NCI-H1694 (cell line): ENCODE results near the gene MAP2K6.
"Not testable (repeated sequence)": the region's sequence is repeated elsewhere in the genome, so short reads cannot be mapped to it uniquely, and the experiment has no call there.

ENCODE experiments used
- DNase-seq: peaks from one replicate; lab custom pipeline; 2025; lab: John Stamatoyannopoulos, UW

MAP2K6 gene

GRCh38 chr17:69457603-69458002 is 43.1 kb downstream of the MAP2K6 start:
- DNase-seq, result no peak

- DNase-seq, result no peak
These were observed 46.7 kb downstream of the MAP2K6 start for GRCh38 chr17:69460963-69461922.

GRCh38 chr17:69461951-69462369 is 47.5 kb downstream of the MAP2K6 start:
- no peak for DNase-seq

- no peak for DNase-seq
These were observed 48.4 kb downstream of the MAP2K6 start for GRCh38 chr17:69462882-69463281.

- DNase-seq, result no peak
These were observed 52.0 kb downstream of the MAP2K6 start for GRCh38 chr17:69466451-69466850.

GRCh38 chr17:69466905-69467667 is 52.6 kb downstream of the MAP2K6 start:
- DNase-seq, result peak; percentile 53

GRCh38 chr17:69468207-69468606 is 53.7 kb downstream of the MAP2K6 start:
- DNase-seq, result no peak

GRCh38 chr17:69470702-69471101 is 56.2 kb downstream of the MAP2K6 start:
- no peak for DNase-seq

- DNase-seq, result no peak
These were observed 56.9 kb downstream of the MAP2K6 start for GRCh38 chr17:69471406-69471805.

- DNase-seq, result no peak
These were observed 59.6 kb downstream of the MAP2K6 start for GRCh38 chr17:69473841-69474831.

GRCh38 chr17:69477204-69477902 is 62.9 kb downstream of the MAP2K6 start:
- no peak for DNase-seq

GRCh38 chr17:69477903-69478266 is 63.4 kb downstream of the MAP2K6 start:
- DNase-seq, result no peak

- DNase-seq, result no peak
These were observed 64.4 kb downstream of the MAP2K6 start for GRCh38 chr17:69478916-69479315.

GRCh38 chr17:69479756-69480155 is 65.3 kb downstream of the MAP2K6 start:
- not testable (repeated sequence) for DNase-seq

GRCh38 chr17:69480245-69480644 is 65.7 kb downstream of the MAP2K6 start:
- no peak for DNase-seq

- no peak for DNase-seq
These were observed 70.8 kb downstream of the MAP2K6 start for GRCh38 chr17:69485251-69485661.

GRCh38 chr17:69485901-69486643 is 71.6 kb downstream of the MAP2K6 start:
- DNase-seq, result no peak

GRCh38 chr17:69486779-69487637 is 72.5 kb downstream of the MAP2K6 start:
- DNase-seq, result no peak

GRCh38 chr17:69489313-69489712 is 74.8 kb downstream of the MAP2K6 start:
- no peak for DNase-seq
